Measurements from ENCODE around the gene IREB2. TPM values are rescaled to one million over a fixed set of nuclear protein-coding genes. Genes with fewer than 3 reads are reported as not detected.

The IREB2 gene
- total RNA-seq, 4 donors from 2014 or later, result 28.4 to 43.5 (median 30.8) TPM

- intact Hi-C loops (cut with DNase I; ENCODE audit: low total_unique reads), result no loop called here
- 12 to 18% methylated on average over 11 of the region's 11 CpGs for WGBS, 2 donors
- peak overlapping the region; percentile 18 for H3K4me3 ChIP-seq (ENCODE audit: low read depth, poor library complexity, severe bottlenecking)
- no peak for TF ChIP-seq POLR2A (IDR thresholded peaks at IDR 0.05)
- no peak for TF ChIP-seq CTCF (IDR thresholded peaks at IDR 0.05)
- DNase-seq (ENCODE audit: low spot score in 2 of 2), result no peak
Observed at GRCh38 chr15:78437107-78437761, 782 bp upstream of the IREB2 start.

DNA sequence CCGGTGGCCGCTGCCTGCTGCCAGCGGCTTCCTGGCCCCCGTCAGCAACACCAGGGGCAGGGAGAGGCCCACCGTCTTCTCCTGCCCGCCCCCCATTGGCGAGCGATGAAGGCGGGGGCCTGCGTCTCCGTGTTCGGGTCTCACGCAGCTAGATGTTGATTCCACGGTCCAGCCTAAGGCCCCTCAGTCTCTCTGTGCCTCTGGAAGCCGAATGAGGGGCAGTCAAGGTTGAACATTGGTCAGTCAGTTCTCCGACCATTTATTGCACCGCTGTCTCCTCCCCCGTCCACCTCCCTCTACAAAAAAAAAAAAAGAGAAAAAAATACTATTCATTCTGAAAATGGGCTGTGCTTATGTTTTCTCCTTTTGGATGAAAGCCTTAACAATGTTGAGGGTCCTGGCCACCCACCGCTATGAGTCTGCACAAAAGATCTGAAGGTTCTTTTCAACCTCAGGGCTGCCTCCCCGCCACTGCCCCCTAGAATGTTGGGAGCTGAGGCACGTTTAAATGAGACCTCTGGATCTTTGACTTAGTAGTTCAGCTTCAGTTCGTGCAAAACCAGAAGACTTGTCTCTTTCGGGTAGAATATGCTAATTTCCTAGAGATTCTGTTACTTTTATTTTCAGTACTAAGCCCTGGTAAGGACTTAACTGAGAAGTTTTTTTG lies 736 bp downstream of the IREB2 start:
- intact Hi-C loops (cut with DNase I; ENCODE audit: low total_unique reads), result no loop called here
- no peak for TF ChIP-seq CTCF (IDR thresholded peaks at IDR 0.05)
- no peak for TF ChIP-seq POLR2A (IDR thresholded peaks at IDR 0.05)
- DNase-seq (ENCODE audit: low spot score in 2 of 2), result no peak
- H3K4me3 ChIP-seq (ENCODE audit: low read depth, poor library complexity, severe bottlenecking), result peak overlapping the region; percentile 99
- WGBS, 2 donors, result 0 to 1% methylated on average over 13 to 23 of the region's 23 CpGs

DNA sequence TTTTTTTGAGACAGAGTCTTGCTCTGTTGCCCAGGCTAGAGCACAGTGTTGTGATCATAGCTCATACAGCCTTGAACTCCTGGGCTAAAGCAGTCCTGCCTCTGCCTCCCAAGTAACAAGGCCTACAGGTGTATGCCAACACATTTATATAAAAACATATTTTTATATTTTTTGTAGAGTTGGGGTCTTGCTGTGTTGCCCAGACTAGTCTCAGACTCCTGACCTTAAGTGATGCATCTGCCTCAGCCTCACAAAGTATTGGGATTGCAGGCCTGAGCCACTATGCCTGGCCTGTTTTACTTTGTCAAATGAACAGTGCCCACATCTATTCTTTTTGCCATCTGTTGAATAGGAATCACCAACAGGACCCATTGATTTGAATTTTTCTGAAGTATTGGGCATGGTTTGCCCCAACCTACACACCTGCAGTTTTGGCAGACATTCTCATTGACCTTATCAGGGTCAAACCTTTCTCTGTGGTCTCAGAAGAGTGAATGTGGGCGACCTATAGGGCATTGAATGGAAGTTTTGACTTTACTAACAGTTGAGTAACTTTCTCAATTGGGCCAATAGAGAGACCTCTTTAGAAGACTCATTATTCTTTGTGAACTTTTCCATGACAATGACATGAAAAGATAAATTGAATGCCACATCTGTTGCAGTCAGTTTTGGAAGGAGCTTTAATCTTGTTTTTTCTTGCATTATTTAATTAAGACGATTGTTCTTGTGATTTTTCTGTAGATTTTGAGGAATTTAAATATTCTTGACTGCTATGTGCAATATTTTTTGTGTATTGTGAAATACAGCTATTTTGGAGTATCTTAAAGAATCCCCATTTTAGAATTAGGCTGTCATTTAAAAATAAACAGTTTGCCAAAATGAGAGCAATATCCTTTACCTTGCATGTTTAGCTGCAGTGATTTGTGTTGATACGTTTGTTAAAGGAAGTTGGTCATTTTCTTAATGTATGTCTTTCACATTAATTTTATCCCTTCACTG lies 2.7 kb downstream of the IREB2 start:
- no peak for DNase-seq (ENCODE audit: low spot score in 2 of 2)
- intact Hi-C loops (cut with DNase I; ENCODE audit: low total_unique reads), result no loop called here
- 69 to 73% methylated on average over 3 of the region's 3 CpGs for WGBS, 2 donors
- no peak overlapping the region for H3K4me3 ChIP-seq (ENCODE audit: low read depth, poor library complexity, severe bottlenecking)
- TF ChIP-seq POLR2A (IDR thresholded peaks at IDR 0.05) (no peak), CTCF (IDR thresholded peaks at IDR 0.05) (no peak)

DNA sequence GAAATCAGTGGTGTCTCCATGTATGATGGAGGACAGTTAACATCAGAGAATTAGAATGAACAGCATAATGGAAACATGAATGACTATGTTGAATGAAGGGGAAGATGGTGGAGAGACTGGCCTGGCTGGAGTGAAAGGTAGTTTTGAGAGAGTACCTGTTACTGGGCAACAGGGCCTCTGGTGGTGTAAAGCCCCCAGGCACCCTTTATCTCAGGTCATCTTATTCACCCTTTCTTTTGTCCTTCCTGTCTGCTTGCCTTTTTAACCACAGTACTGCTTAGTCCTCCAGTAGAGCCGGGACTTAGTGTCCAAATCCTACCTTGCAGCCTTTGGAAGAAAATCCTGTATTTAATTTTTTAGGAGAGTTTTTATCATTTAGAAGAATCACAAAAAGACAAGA lies 6.2 kb downstream of the IREB2 start:
- no peak overlapping the region for H3K4me3 ChIP-seq (ENCODE audit: low read depth, poor library complexity, severe bottlenecking)
- no peak for DNase-seq (ENCODE audit: low spot score in 2 of 2)
- intact Hi-C loops (cut with DNase I; ENCODE audit: low total_unique reads), result no loop called here
- TF ChIP-seq CTCF (IDR thresholded peaks at IDR 0.05), result no peak
- no peak for TF ChIP-seq POLR2A (IDR thresholded peaks at IDR 0.05)
- WGBS, 2 donors, result 82% methylated on average over 1 of the region's 1 CpG

DNA sequence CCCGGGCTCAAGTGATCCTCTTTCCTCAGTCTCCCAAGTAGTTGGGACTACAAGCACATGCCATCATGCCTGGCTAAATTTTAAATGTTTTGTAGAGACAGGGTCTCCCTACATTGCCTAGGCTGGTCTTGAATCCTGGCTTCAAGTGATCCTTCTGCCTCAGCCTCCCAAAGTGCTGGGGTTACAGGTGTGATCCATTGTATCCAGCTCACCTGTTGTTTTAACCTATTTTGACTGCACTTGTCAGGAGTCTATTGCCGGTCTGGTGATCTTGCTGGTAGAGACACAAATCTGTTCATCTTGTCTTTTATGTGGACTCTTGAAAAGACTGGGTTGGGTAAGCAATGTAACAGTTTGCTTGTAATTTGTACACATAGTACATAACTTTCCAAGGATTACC lies 7.9 kb downstream of the IREB2 start:
- intact Hi-C loops (cut with DNase I; ENCODE audit: low total_unique reads), result no loop called here
- TF ChIP-seq CTCF (IDR thresholded peaks at IDR 0.05), result no peak
- TF ChIP-seq POLR2A (IDR thresholded peaks at IDR 0.05), result no peak
- WGBS, 2 donors, result 94 to 95% methylated on average over 2 of the region's 2 CpGs
- no peak overlapping the region for H3K4me3 ChIP-seq (ENCODE audit: low read depth, poor library complexity, severe bottlenecking)
- no peak for DNase-seq (ENCODE audit: low spot score in 2 of 2)
